HepG2 (cell line): ENCODE data around the gene DNAJC5. TPM values are rescaled to one million over a fixed set of nuclear protein-coding genes. Genes with fewer than 3 reads are reported as not detected.
A peak's percentile ranks its signal among the peaks of the same experiment; 100 is the strongest.

Source experiments
- AGO2 ChIP-seq: fragments of 200-400 bp; formaldehyde crosslinking; optimal IDR thresholded peaks from 2 replicates; pipeline ENCODE3; 2017; ENCODE audit warnings: mild to moderate bottlenecking, low read depth, low read length, moderate library complexity
- CBFB ChIP-seq: sonication (generic); formaldehyde crosslinking; IDR thresholded peaks from 2 replicates; pipeline ENCODE4 v1.4.0; 2020; ENCODE audit warnings: missing genetic modification reagents
- FOSL1 ChIP-seq: sonication (generic); formaldehyde crosslinking; IDR thresholded peaks from 2 replicates; pipeline ENCODE4 v1.9.0; 2021; ENCODE audit warnings: missing genetic modification reagents, borderline replicate concordance
- HOXA7 ChIP-seq: sonication (generic); formaldehyde crosslinking; IDR thresholded peaks from 2 replicates; pipeline ENCODE4 v1.8.1; 2022; ENCODE audit warnings: mild to moderate bottlenecking, missing genetic modification reagents, moderate library complexity
- SUZ12 ChIP-seq: fragments of 150-350 bp; IDR thresholded peaks from 2 replicates; pipeline ENCODE4 v1.6.1; 2014; ENCODE audit warnings: low read depth, low read length
- YY1 ChIP-seq: IDR thresholded peaks from 2 replicates; pipeline ENCODE4 v1.6.1; 2011; ENCODE audit warnings: low read length, low read depth, moderate library complexity, mild to moderate bottlenecking; ENCODE audit not compliant: insufficient read depth, insufficient replicate concordance
- ZBTB7B ChIP-seq: sonication (generic); formaldehyde crosslinking; IDR thresholded peaks from 2 replicates; pipeline ENCODE4 v1.4.0; 2020; ENCODE audit warnings: missing genetic modification reagents
- ZC3H13 ChIP-seq: sonication (generic); formaldehyde crosslinking; IDR thresholded peaks from 2 replicates; pipeline ENCODE4 v1.8.1; 2023; ENCODE audit warnings: mild to moderate bottlenecking, missing genetic modification reagents, moderate library complexity
- ZNF225 ChIP-seq: sonication (generic); formaldehyde crosslinking; IDR thresholded peaks from 2 replicates; pipeline ENCODE4 v1.4.0; 2020; ENCODE audit warnings: mild to moderate bottlenecking, missing genetic modification reagents
- ZNF776 ChIP-seq: sonication (generic); formaldehyde crosslinking; IDR thresholded peaks from 2 replicates; pipeline ENCODE4 v1.4.0; 2020; ENCODE audit warnings: mild to moderate bottlenecking, missing genetic modification reagents
- ZNF790 ChIP-seq: sonication (generic); formaldehyde crosslinking; IDR thresholded peaks from 2 replicates; pipeline ENCODE4 v1.8.0; 2022; ENCODE audit warnings: missing genetic modification reagents, mild to moderate bottlenecking, borderline replicate concordance
- ZNF792 ChIP-seq: IDR thresholded peaks from 2 replicates; pipeline ENCODE4 v1.6.1; 2016
- polyA plus RNA-seq, 8 experiments: library from polyadenylated mRNA; depleted of rRNA in 3 of 8; stranded (reverse) in 7 of 8; unstranded in 1 of 8; fragments of >200 nt; fragmentation: Illumina TruSeq in 4 of 8; extraction: Trizol in 4 of 8; gene quantifications; 2 replicates each; pipeline versions ENCODE4 v1.2.1 to v1.2.3, GENCODE V29; 2011 to 2016; ENCODE audit warnings: low read depth in 4 of 8, missing spikeins in 1 of 8, mixed read lengths in 1 of 8; ENCODE audit not compliant: insufficient read depth in 1 of 8
- total RNA-seq, 5 experiments: library from RNA; depleted of rRNA; stranded (reverse); fragments of >200 nt; fragmentation: Illumina TruSeq; extraction: Trizol; gene quantifications; 2 replicates each; pipeline ENCODE4 v1.2.3, GENCODE V29; 2016; ENCODE audit warnings: low read depth in 1 of 5
- TF ChIP-seq, protein P1 (sequence below): IDR thresholded peaks from 2 replicates; pipeline ENCODE4 v1.6.1; 2016; ENCODE audit warnings: low read depth, missing genetic modification reagents, missing compliant biosample characterization
- TF ChIP-seq, protein P2 (sequence below): sonication (generic); formaldehyde crosslinking; IDR thresholded peaks from 2 replicates; pipeline ENCODE4 v1.4.0; 2020; ENCODE audit warnings: missing genetic modification reagents
- TF ChIP-seq, protein P3 (sequence below): sonication (generic); formaldehyde crosslinking; IDR thresholded peaks from 2 replicates; pipeline ENCODE4 v1.5.1; 2020; ENCODE audit warnings: mild to moderate bottlenecking, missing genetic modification reagents, moderate library complexity
- TF ChIP-seq, protein P4 (sequence below): sonication (generic); formaldehyde crosslinking; IDR thresholded peaks from 2 replicates; pipeline ENCODE4 v1.4.0; 2020; ENCODE audit warnings: missing genetic modification reagents

DNAJC5 gene
- total and polyA plus RNA-seq, 2 of the 13 experiments (the other 11 are each of a cell fraction or from before 2014, with no cell fraction given), result 42.8 to 64.5 TPM

DNA sequence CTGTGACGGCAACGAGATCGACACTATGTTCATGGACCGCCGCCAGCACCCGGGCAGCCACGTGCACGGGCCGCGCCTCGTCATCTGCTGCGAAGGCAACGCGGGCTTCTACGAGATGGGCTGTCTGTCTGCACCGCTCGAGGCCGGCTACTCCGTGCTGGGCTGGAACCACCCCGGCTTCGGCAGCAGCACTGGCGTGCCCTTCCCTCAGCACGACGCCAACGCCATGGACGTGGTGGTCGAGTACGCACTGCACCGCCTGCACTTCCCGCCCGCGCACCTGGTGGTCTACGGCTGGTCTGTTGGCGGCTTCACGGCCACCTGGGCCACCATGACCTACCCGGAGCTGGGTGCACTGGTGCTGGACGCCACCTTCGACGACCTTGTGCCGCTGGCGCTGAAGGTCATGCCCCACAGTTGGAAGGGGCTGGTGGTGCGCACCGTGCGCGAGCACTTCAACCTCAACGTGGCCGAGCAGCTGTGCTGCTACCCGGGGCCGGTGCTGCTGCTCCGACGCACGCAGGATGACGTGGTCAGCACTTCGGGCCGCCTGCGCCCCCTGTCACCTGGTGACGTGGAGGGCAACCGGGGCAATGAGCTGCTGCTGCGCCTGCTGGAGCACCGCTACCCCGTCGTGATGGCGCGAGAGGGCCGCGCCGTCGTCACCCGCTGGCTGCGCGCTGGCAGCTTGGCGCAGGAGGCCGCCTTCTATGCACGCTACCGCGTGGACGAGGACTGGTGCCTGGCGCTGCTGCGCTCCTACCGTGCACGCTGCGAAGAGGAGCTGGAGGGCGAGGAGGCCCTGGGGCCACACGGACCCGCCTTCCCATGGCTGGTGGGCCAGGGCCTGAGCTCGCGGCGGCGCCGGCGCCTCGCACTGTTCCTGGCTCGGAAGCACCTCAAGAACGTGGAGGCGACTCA lies 32.7 kb upstream of the DNAJC5 start (continued):
- TF ChIP-seq, protein P1, sequence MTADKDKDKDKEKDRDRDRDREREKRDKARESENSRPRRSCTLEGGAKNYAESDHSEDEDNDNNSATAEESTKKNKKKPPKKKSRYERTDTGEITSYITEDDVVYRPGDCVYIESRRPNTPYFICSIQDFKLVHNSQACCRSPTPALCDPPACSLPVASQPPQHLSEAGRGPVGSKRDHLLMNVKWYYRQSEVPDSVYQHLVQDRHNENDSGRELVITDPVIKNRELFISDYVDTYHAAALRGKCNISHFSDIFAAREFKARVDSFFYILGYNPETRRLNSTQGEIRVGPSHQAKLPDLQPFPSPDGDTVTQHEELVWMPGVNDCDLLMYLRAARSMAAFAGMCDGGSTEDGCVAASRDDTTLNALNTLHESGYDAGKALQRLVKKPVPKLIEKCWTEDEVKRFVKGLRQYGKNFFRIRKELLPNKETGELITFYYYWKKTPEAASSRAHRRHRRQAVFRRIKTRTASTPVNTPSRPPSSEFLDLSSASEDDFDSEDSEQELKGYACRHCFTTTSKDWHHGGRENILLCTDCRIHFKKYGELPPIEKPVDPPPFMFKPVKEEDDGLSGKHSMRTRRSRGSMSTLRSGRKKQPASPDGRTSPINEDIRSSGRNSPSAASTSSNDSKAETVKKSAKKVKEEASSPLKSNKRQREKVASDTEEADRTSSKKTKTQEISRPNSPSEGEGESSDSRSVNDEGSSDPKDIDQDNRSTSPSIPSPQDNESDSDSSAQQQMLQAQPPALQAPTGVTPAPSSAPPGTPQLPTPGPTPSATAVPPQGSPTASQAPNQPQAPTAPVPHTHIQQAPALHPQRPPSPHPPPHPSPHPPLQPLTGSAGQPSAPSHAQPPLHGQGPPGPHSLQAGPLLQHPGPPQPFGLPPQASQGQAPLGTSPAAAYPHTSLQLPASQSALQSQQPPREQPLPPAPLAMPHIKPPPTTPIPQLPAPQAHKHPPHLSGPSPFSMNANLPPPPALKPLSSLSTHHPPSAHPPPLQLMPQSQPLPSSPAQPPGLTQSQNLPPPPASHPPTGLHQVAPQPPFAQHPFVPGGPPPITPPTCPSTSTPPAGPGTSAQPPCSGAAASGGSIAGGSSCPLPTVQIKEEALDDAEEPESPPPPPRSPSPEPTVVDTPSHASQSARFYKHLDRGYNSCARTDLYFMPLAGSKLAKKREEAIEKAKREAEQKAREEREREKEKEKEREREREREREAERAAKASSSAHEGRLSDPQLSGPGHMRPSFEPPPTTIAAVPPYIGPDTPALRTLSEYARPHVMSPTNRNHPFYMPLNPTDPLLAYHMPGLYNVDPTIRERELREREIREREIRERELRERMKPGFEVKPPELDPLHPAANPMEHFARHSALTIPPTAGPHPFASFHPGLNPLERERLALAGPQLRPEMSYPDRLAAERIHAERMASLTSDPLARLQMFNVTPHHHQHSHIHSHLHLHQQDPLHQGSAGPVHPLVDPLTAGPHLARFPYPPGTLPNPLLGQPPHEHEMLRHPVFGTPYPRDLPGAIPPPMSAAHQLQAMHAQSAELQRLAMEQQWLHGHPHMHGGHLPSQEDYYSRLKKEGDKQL, result no peak
- TF ChIP-seq ZBTB7B (CRISPR knock-in tag), result no peak
- no peak for TF ChIP-seq YY1
- TF ChIP-seq CBFB, result no peak
- TF ChIP-seq, protein P2, sequence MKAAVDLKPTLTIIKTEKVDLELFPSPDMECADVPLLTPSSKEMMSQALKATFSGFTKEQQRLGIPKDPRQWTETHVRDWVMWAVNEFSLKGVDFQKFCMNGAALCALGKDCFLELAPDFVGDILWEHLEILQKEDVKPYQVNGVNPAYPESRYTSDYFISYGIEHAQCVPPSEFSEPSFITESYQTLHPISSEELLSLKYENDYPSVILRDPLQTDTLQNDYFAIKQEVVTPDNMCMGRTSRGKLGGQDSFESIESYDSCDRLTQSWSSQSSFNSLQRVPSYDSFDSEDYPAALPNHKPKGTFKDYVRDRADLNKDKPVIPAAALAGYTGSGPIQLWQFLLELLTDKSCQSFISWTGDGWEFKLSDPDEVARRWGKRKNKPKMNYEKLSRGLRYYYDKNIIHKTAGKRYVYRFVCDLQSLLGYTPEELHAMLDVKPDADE (CRISPR knock-in tag), result no peak
- TF ChIP-seq ZNF790 (CRISPR knock-in tag), result no peak
- TF ChIP-seq, protein P3, sequence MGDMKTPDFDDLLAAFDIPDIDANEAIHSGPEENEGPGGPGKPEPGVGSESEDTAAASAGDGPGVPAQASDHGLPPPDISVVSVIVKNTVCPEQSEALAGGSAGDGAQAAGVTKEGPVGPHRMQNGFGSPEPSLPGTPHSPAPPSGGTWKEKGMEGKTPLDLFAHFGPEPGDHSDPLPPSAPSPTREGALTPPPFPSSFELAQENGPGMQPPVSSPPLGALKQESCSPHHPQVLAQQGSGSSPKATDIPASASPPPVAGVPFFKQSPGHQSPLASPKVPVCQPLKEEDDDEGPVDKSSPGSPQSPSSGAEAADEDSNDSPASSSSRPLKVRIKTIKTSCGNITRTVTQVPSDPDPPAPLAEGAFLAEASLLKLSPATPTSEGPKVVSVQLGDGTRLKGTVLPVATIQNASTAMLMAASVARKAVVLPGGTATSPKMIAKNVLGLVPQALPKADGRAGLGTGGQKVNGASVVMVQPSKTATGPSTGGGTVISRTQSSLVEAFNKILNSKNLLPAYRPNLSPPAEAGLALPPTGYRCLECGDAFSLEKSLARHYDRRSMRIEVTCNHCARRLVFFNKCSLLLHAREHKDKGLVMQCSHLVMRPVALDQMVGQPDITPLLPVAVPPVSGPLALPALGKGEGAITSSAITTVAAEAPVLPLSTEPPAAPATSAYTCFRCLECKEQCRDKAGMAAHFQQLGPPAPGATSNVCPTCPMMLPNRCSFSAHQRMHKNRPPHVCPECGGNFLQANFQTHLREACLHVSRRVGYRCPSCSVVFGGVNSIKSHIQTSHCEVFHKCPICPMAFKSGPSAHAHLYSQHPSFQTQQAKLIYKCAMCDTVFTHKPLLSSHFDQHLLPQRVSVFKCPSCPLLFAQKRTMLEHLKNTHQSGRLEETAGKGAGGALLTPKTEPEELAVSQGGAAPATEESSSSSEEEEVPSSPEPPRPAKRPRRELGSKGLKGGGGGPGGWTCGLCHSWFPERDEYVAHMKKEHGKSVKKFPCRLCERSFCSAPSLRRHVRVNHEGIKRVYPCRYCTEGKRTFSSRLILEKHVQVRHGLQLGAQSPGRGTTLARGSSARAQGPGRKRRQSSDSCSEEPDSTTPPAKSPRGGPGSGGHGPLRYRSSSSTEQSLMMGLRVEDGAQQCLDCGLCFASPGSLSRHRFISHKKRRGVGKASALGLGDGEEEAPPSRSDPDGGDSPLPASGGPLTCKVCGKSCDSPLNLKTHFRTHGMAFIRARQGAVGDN (CRISPR knock-in tag), result peak; percentile 44
- TF ChIP-seq, protein P4, sequence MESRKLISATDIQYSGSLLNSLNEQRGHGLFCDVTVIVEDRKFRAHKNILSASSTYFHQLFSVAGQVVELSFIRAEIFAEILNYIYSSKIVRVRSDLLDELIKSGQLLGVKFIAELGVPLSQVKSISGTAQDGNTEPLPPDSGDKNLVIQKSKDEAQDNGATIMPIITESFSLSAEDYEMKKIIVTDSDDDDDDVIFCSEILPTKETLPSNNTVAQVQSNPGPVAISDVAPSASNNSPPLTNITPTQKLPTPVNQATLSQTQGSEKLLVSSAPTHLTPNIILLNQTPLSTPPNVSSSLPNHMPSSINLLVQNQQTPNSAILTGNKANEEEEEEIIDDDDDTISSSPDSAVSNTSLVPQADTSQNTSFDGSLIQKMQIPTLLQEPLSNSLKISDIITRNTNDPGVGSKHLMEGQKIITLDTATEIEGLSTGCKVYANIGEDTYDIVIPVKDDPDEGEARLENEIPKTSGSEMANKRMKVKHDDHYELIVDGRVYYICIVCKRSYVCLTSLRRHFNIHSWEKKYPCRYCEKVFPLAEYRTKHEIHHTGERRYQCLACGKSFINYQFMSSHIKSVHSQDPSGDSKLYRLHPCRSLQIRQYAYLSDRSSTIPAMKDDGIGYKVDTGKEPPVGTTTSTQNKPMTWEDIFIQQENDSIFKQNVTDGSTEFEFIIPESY (CRISPR knock-in tag), result 0 out of 2 replicates have a peak, but pooled peaks have one; percentile 43
- TF ChIP-seq AGO2, result peak; percentile 96
- no peak for TF ChIP-seq HOXA7 (CRISPR knock-in tag)
- no peak for TF ChIP-seq ZNF792 (CRISPR knock-in tag)
- TF ChIP-seq ZNF776 (CRISPR knock-in tag), result no peak; the same call in 1 of the 2 replicates
- TF ChIP-seq ZC3H13, result peak; percentile 92; the same call in 1 of the 2 replicates
- TF ChIP-seq FOSL1 (CRISPR knock-in tag), result no peak
- TF ChIP-seq ZNF225 (CRISPR knock-in tag), result no peak
- no peak for TF ChIP-seq SUZ12
